Esophagus squamous epithelium (tissue), 4 donors: ENCODE measurements around the gene PSMB10.

ENCODE experiments used
- POLR2A ChIP-seq, 4 donors: fragments of 450-650 bp; IDR thresholded peaks; one replicate each; pipeline ENCODE4 v1.6.1; 2017; ENCODE audit warnings: antibody characterized with exemption in 4 of 4, mild to moderate bottlenecking in 4 of 4, moderate library complexity in 3 of 4
- TF ChIP-seq, protein P1 (sequence below), 6 experiments: fragments of 450-650 bp in 4 of 6; fragments of 200-600 bp in 2 of 6; sonication (generic) in 2 of 6; IDR thresholded peaks; one replicate each; pipeline ENCODE4 v1.5.1; 2016 to 2019; ENCODE audit warnings: antibody characterized with exemption in 6 of 6, mild to moderate bottlenecking in 4 of 6, moderate library complexity in 4 of 6

DNA sequence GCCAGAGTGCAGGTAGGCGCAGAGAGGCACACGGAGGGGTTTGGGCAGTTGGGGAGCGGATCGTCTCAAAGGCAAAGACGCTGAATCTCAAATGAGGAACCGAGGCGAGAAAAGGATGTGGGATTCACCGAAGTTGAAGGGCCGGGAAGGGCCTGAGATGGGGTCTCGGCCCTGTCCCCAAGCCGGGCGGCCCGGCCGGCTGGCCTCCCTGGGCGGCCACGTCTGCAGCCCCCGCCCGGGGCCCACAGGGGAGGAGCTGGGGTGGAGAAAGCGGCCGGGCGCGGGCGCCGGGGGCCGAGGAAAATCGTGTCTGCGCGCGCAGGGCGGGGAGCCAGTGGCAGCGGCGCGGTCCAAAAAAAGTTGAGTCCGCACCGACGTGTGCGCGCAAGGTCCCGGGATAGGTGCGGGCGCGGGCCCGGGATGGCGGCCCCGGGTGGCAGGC lies 31.3 kb upstream of the PSMB10 start:
- TF ChIP-seq POLR2A (IDR thresholded peaks at IDR 0.05): no peak
- TF ChIP-seq, protein P1, sequence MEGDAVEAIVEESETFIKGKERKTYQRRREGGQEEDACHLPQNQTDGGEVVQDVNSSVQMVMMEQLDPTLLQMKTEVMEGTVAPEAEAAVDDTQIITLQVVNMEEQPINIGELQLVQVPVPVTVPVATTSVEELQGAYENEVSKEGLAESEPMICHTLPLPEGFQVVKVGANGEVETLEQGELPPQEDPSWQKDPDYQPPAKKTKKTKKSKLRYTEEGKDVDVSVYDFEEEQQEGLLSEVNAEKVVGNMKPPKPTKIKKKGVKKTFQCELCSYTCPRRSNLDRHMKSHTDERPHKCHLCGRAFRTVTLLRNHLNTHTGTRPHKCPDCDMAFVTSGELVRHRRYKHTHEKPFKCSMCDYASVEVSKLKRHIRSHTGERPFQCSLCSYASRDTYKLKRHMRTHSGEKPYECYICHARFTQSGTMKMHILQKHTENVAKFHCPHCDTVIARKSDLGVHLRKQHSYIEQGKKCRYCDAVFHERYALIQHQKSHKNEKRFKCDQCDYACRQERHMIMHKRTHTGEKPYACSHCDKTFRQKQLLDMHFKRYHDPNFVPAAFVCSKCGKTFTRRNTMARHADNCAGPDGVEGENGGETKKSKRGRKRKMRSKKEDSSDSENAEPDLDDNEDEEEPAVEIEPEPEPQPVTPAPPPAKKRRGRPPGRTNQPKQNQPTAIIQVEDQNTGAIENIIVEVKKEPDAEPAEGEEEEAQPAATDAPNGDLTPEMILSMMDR (IDR thresholded peaks at IDR 0.05): no peak
